Measurements from ENCODE around the gene CFAP61.

The CFAP61 gene

GRCh38 chr20:20318365-20319161 is 266.2 kb downstream of the CFAP61 start:
- Mint-ChIP-seq H3K27ac (no peak overlapping the region), H3K36me3 (ENCODE audit: low read depth) (no peaks in the 10 kb centered on the region), H3K4me3 (no peak overlapping the region), H3K4me1 (ENCODE audit: low read depth) (no peaks in the 10 kb centered on the region), H3K27me3 (peaks cover 4% of the 10 kb centered on the region), H3K9me3 (no peaks in the 10 kb centered on the region)

- Mint-ChIP-seq H3K27ac (no peak overlapping the region), H3K4me3 (no peak overlapping the region), H3K36me3 (ENCODE audit: low read depth) (no peaks in the 10 kb centered on the region), H3K4me1 (ENCODE audit: low read depth) (no peaks in the 10 kb centered on the region), H3K27me3 (peaks cover 7% of the 10 kb centered on the region), H3K9me3 (no peaks in the 10 kb centered on the region)
These were observed 268.8 kb downstream of the CFAP61 start for GRCh38 chr20:20321134-20321533.

GRCh38 chr20:20321917-20322316 is 269.6 kb downstream of the CFAP61 start:
- no peak overlapping the region for H3K4me3 Mint-ChIP-seq
- H3K4me1 Mint-ChIP-seq (ENCODE audit: low read depth): no peaks in the 10 kb centered on the region
- H3K36me3 Mint-ChIP-seq (ENCODE audit: low read depth): no peaks in the 10 kb centered on the region
- H3K9me3 Mint-ChIP-seq: no peaks in the 10 kb centered on the region
- no peak overlapping the region for H3K27ac Mint-ChIP-seq
- peaks cover 7% of the 10 kb centered on the region for H3K27me3 Mint-ChIP-seq

- Mint-ChIP-seq H3K27ac (no peak overlapping the region), H3K9me3 (no peaks in the 10 kb centered on the region), H3K4me1 (ENCODE audit: low read depth) (no peaks in the 10 kb centered on the region), H3K36me3 (ENCODE audit: low read depth) (no peaks in the 10 kb centered on the region), H3K4me3 (no peak overlapping the region), H3K27me3 (peaks cover 3% of the 10 kb centered on the region)
These were observed 270.6 kb downstream of the CFAP61 start for GRCh38 chr20:20322912-20323311.

GRCh38 chr20:20327746-20328145 is 275.4 kb downstream of the CFAP61 start:
- no peaks in the 10 kb centered on the region for H3K4me1 Mint-ChIP-seq (ENCODE audit: low read depth)
- no peak overlapping the region for H3K27ac Mint-ChIP-seq
- H3K4me3 Mint-ChIP-seq: no peak overlapping the region
- no peaks in the 10 kb centered on the region for H3K36me3 Mint-ChIP-seq (ENCODE audit: low read depth)
- peaks cover 13% of the 10 kb centered on the region for H3K27me3 Mint-ChIP-seq
- no peaks in the 10 kb centered on the region for H3K9me3 Mint-ChIP-seq

GRCh38 chr20:20329564-20329963 is 277.2 kb downstream of the CFAP61 start:
- Mint-ChIP-seq H3K4me3 (no peak overlapping the region), H3K4me1 (ENCODE audit: low read depth) (no peaks in the 10 kb centered on the region), H3K36me3 (ENCODE audit: low read depth) (no peaks in the 10 kb centered on the region), H3K9me3 (no peaks in the 10 kb centered on the region), H3K27ac (no peak overlapping the region), H3K27me3 (peaks cover 21% of the 10 kb centered on the region)

- Mint-ChIP-seq H3K9me3 (no peaks in the 10 kb centered on the region), H3K36me3 (ENCODE audit: low read depth) (no peaks in the 10 kb centered on the region), H3K27ac (no peak overlapping the region), H3K4me1 (ENCODE audit: low read depth) (no peaks in the 10 kb centered on the region), H3K27me3 (peaks cover 18% of the 10 kb centered on the region), H3K4me3 (no peak overlapping the region)
These were observed 278.8 kb downstream of the CFAP61 start for GRCh38 chr20:20331156-20331555.

GRCh38 chr20:20331817-20332216 is 279.5 kb downstream of the CFAP61 start:
- Mint-ChIP-seq H3K27me3 (peaks cover 18% of the 10 kb centered on the region), H3K4me1 (ENCODE audit: low read depth) (no peaks in the 10 kb centered on the region), H3K4me3 (no peak overlapping the region), H3K36me3 (ENCODE audit: low read depth) (no peaks in the 10 kb centered on the region), H3K27ac (no peak overlapping the region), H3K9me3 (no peaks in the 10 kb centered on the region)

GRCh38 chr20:20333866-20334265 is 281.5 kb downstream of the CFAP61 start:
- Mint-ChIP-seq H3K4me3 (no peak overlapping the region), H3K27ac (no peak overlapping the region), H3K4me1 (ENCODE audit: low read depth) (no peaks in the 10 kb centered on the region), H3K9me3 (no peaks in the 10 kb centered on the region), H3K36me3 (ENCODE audit: low read depth) (no peaks in the 10 kb centered on the region), H3K27me3 (peaks cover 17% of the 10 kb centered on the region)

- peaks cover 11% of the 10 kb centered on the region for H3K27me3 Mint-ChIP-seq
- H3K4me3 Mint-ChIP-seq: no peak overlapping the region
- H3K27ac Mint-ChIP-seq: no peak overlapping the region
- no peaks in the 10 kb centered on the region for H3K9me3 Mint-ChIP-seq
- no peaks in the 10 kb centered on the region for H3K4me1 Mint-ChIP-seq (ENCODE audit: low read depth)
- no peaks in the 10 kb centered on the region for H3K36me3 Mint-ChIP-seq (ENCODE audit: low read depth)
These were observed 282.2 kb downstream of the CFAP61 start for GRCh38 chr20:20334489-20334888.

GRCh38 chr20:20338133-20338730 is 285.9 kb downstream of the CFAP61 start:
- Mint-ChIP-seq H3K27ac (no peak overlapping the region), H3K27me3 (peaks cover 5% of the 10 kb centered on the region), H3K4me3 (no peak overlapping the region), H3K9me3 (no peaks in the 10 kb centered on the region), H3K4me1 (ENCODE audit: low read depth) (no peaks in the 10 kb centered on the region), H3K36me3 (ENCODE audit: low read depth) (no peaks in the 10 kb centered on the region)

- Mint-ChIP-seq H3K27me3 (peaks cover 16% of the 10 kb centered on the region), H3K36me3 (ENCODE audit: low read depth) (no peaks in the 10 kb centered on the region), H3K9me3 (no peaks in the 10 kb centered on the region), H3K4me3 (no peak overlapping the region), H3K4me1 (ENCODE audit: low read depth) (no peaks in the 10 kb centered on the region), H3K27ac (no peak overlapping the region)
These were observed 288.1 kb downstream of the CFAP61 start for GRCh38 chr20:20340443-20340842.

GRCh38 chr20:20341371-20341770 is 289.0 kb downstream of the CFAP61 start:
- no peaks in the 10 kb centered on the region for H3K4me1 Mint-ChIP-seq (ENCODE audit: low read depth)
- no peak overlapping the region for H3K27ac Mint-ChIP-seq
- H3K4me3 Mint-ChIP-seq: no peak overlapping the region
- peaks cover 16% of the 10 kb centered on the region for H3K27me3 Mint-ChIP-seq
- no peaks in the 10 kb centered on the region for H3K36me3 Mint-ChIP-seq (ENCODE audit: low read depth)
- no peaks in the 10 kb centered on the region for H3K9me3 Mint-ChIP-seq

- peaks cover 23% of the 10 kb centered on the region for H3K27me3 Mint-ChIP-seq
- peaks cover 1% of the 10 kb centered on the region for H3K9me3 Mint-ChIP-seq
- H3K4me1 Mint-ChIP-seq (ENCODE audit: low read depth): no peaks in the 10 kb centered on the region
- no peak overlapping the region for H3K4me3 Mint-ChIP-seq
- peaks cover 1% of the 10 kb centered on the region for H3K36me3 Mint-ChIP-seq (ENCODE audit: low read depth)
- no peak overlapping the region for H3K27ac Mint-ChIP-seq
These were observed 289.7 kb downstream of the CFAP61 start for GRCh38 chr20:20342066-20342465.

- no peaks in the 10 kb centered on the region for H3K4me1 Mint-ChIP-seq (ENCODE audit: low read depth)
- H3K4me3 Mint-ChIP-seq: no peak overlapping the region
- no peak overlapping the region for H3K27ac Mint-ChIP-seq
- H3K36me3 Mint-ChIP-seq (ENCODE audit: low read depth): peaks cover 4% of the 10 kb centered on the region
- H3K9me3 Mint-ChIP-seq: peaks cover 5% of the 10 kb centered on the region
- H3K27me3 Mint-ChIP-seq: peaks cover 37% of the 10 kb centered on the region
These were observed 291.6 kb downstream of the CFAP61 start for GRCh38 chr20:20343932-20344331.

GRCh38 chr20:20344476-20344875 is 292.1 kb downstream of the CFAP61 start:
- no peaks in the 10 kb centered on the region for H3K4me1 Mint-ChIP-seq (ENCODE audit: low read depth)

More at GRCh38 chr20:20344476-20344875, 292.1 kb downstream of the CFAP61 start:
- Mint-ChIP-seq H3K27me3 (peaks cover 41% of the 10 kb centered on the region), H3K36me3 (ENCODE audit: low read depth) (peaks cover 4% of the 10 kb centered on the region), H3K4me3 (no peak overlapping the region), H3K9me3 (peaks cover 5% of the 10 kb centered on the region), H3K27ac (no peak overlapping the region)

All from stimulated activated naive CD8-positive, alpha-beta T cell treated with anti-CD3 and anti-CD28 coated beads, Interleukin-15, Interleukin-2, amounts not matched to agents 100 ng/mL and 50 ng/mL, for 24 hours (primary cell).